ENCODE results near the gene PREX1. TPM values are rescaled to one million over a fixed set of nuclear protein-coding genes. Genes with fewer than 3 reads are reported as not detected.

PREX1 gene
- total RNA-seq, 4 donors from 2014 or later = 9.9 to 150 (median 18.4) TPM

GRCh38 chr20:48791014-48791413 lies 36.8 kb downstream of the PREX1 start:
- Histone ChIP-seq H3K9me3 (no peaks in the 10 kb centered on the region), H3K4me3 (no peak overlapping the region), H3K27ac (peak overlapping the region in 1 of 4 donors; percentile 58), H3K4me1 (peaks cover 0 to 22% (median 12%) of the 10 kb centered on the region in 4 donors), H3K27me3 (no peaks in the 10 kb centered on the region), H3K36me3 (no peaks in the 10 kb centered on the region)
- peak in 1 of 3 donors; percentile 23 for DNase-seq
- TF ChIP-seq POLR2A (IDR thresholded peaks at IDR 0.05) (no peak), CTCF (IDR thresholded peaks at IDR 0.05) (no peak)

- Histone ChIP-seq H3K27ac (peak overlapping the region in 1 of 4 donors; percentile 58), H3K9me3 (no peaks in the 10 kb centered on the region), H3K4me1 (peaks cover 0 to 22% (median 12%) of the 10 kb centered on the region in 4 donors), H3K36me3 (no peaks in the 10 kb centered on the region), H3K4me3 (no peak overlapping the region), H3K27me3 (no peaks in the 10 kb centered on the region)
- TF ChIP-seq POLR2A (IDR thresholded peaks at IDR 0.05) (no peak), CTCF (IDR thresholded peaks at IDR 0.05) (no peak)
- peak in 1 of 3 donors; percentile 24 for DNase-seq
Measured at GRCh38 chr20:48790473-48791003, 37.3 kb downstream of the PREX1 start.

GRCh38 chr20:48789781-48790472 lies 37.9 kb downstream of the PREX1 start:
- DNase-seq = peak in 1 of 3 donors; percentile 3

GRCh38 chr20:48789185-48789668 lies 38.6 kb downstream of the PREX1 start:
- H3K4me1 ChIP-seq = peaks cover 0 to 26% (median 13%) of the 10 kb centered on the region in 4 donors
- H3K27ac ChIP-seq = peak overlapping the region in 2 of 4 donors; percentile 4 to 66
- H3K9me3 ChIP-seq = no peaks in the 10 kb centered on the region
- DNase-seq = peak in 1 of 3 donors; percentile 30
- no peak overlapping the region for H3K4me3 ChIP-seq
- no peaks in the 10 kb centered on the region for H3K36me3 ChIP-seq
- no peaks in the 10 kb centered on the region for H3K27me3 ChIP-seq
- no peak for TF ChIP-seq CTCF (IDR thresholded peaks at IDR 0.05)
- TF ChIP-seq POLR2A (IDR thresholded peaks at IDR 0.05) = no peak

More at GRCh38 chr20:48789781-48790472, 37.9 kb downstream of the PREX1 start:
- peak overlapping the region in 1 of 4 donors; percentile 58 for H3K27ac ChIP-seq
- H3K4me3 ChIP-seq = no peak overlapping the region
- H3K27me3 ChIP-seq = no peaks in the 10 kb centered on the region
- no peaks in the 10 kb centered on the region for H3K36me3 ChIP-seq
- TF ChIP-seq POLR2A (IDR thresholded peaks at IDR 0.05) (no peak), CTCF (IDR thresholded peaks at IDR 0.05) (no peak)
- no peaks in the 10 kb centered on the region for H3K9me3 ChIP-seq
- H3K4me1 ChIP-seq = peaks cover 0 to 22% (median 13%) of the 10 kb centered on the region in 4 donors

GRCh38 chr20:48788486-48789072 lies 39.2 kb downstream of the PREX1 start:
- H3K4me1 ChIP-seq = peaks cover 0 to 26% (median 13%) of the 10 kb centered on the region in 4 donors
- peak; percentile 5 to 83 (median 82) for DNase-seq

More at GRCh38 chr20:48788486-48789072, 39.2 kb downstream of the PREX1 start:
- peak overlapping the region; percentile 4 to 66 (median 32) for H3K27ac ChIP-seq
- H3K4me3 ChIP-seq = no peak overlapping the region
- no peaks in the 10 kb centered on the region for H3K9me3 ChIP-seq
- H3K36me3 ChIP-seq = no peaks in the 10 kb centered on the region
- TF ChIP-seq CTCF (IDR thresholded peaks at IDR 0.05) (no peak), POLR2A (IDR thresholded peaks at IDR 0.05) (no peak)
- H3K27me3 ChIP-seq = no peaks in the 10 kb centered on the region
